IMR-90 (cell line): ENCODE data around the gene OVCA2.

Experiments
- CEBPB ChIP-seq: IDR thresholded peaks from 2 replicates; pipeline ENCODE4 v1.6.1; 2012; ENCODE audit warnings: low read depth, low read length, improper control_type of control experiment
- FOS ChIP-seq: fragments of 150-350 bp; IDR thresholded peaks from 2 replicates; pipeline ENCODE4 v1.6.1; 2016; ENCODE audit warnings: low read depth, low read length
- MAFK ChIP-seq: IDR thresholded peaks from 2 replicates; pipeline ENCODE4 v1.6.1; 2012; ENCODE audit warnings: low read depth, low read length, improper control_type of control experiment
- MAZ ChIP-seq: IDR thresholded peaks from 2 replicates; pipeline ENCODE4 v1.6.1; 2012; ENCODE audit warnings: low read depth, mild to moderate bottlenecking, low read length, improper control_type of control experiment, moderate library complexity, borderline replicate concordance
- MXI1 ChIP-seq: IDR thresholded peaks from 2 replicates; pipeline ENCODE4 v1.6.1; 2012; ENCODE audit warnings: low read depth, mild to moderate bottlenecking, low read length, moderate library complexity, borderline replicate concordance
- NFE2L2 ChIP-seq: fragments of 150-350 bp; IDR thresholded peaks from 2 replicates; pipeline ENCODE4 v1.6.1; 2016; ENCODE audit warnings: low read depth, mild to moderate bottlenecking, low read length
- POLR2A ChIP-seq: IDR thresholded peaks from 2 replicates; pipeline ENCODE4 v1.6.1; 2012; ENCODE audit warnings: mild to moderate bottlenecking, low read depth, low read length
- RAD21 ChIP-seq: IDR thresholded peaks from 2 replicates; pipeline ENCODE4 v1.6.1; 2012; ENCODE audit warnings: low read length, improper control_type of control experiment
- RFX5 ChIP-seq: IDR thresholded peaks from 2 replicates; pipeline ENCODE4 v1.8.0; 2012; ENCODE audit warnings: low read depth, mild to moderate bottlenecking, low read length, moderate library complexity
- SMC3 ChIP-seq: fragments of 150-350 bp; IDR thresholded peaks from 2 replicates; pipeline ENCODE4 v1.6.1; 2016; ENCODE audit warnings: low read depth, mild to moderate bottlenecking, antibody characterized with exemption, low read length, moderate library complexity
- TF ChIP-seq, protein P1 (sequence below): conservative IDR thresholded peaks from 2 replicates; pipeline ENCODE4 v1.5.1; 2012; ENCODE audit warnings: mild to moderate bottlenecking, low read depth, low read length, improper control_type of control experiment
- TF ChIP-seq, protein P2 (sequence below): fragments of 150-350 bp; IDR thresholded peaks from 2 replicates; pipeline ENCODE4 v1.6.1; 2017; ENCODE audit warnings: mild to moderate bottlenecking, antibody characterized with exemption, low read length, low read depth
- TF ChIP-seq, protein P3 (sequence below): fragments of 150-350 bp; IDR thresholded peaks from 2 replicates; pipeline ENCODE4 v1.6.1; 2016; ENCODE audit warnings: low read depth, mild to moderate bottlenecking, low read length, moderate library complexity, borderline replicate concordance

DNA sequence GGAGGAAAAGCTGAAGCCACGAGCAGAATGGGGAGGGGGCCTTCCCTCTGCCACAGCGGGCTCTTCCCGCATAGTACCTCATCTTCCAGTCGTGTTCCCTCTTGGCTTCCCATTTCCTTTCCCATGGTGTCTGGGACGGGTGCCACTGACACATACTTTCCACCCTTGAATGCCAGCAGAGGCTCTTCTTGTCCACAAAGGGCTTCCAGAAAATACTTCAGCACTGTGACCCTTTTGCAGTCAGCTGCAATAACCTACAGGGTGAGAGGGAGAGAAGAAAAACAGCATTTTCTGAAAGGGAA, 43.8 kb downstream of the OVCA2 start:
- TF ChIP-seq POLR2A (no peak), SMC3 (no peak), MAFK (no peak), CEBPB (no peak), NFE2L2 (no peak), RFX5 (no peak), MXI1 (no peak), FOS (no peak), RAD21 (no peak), MAZ (no peak)
- TF ChIP-seq, protein P1, sequence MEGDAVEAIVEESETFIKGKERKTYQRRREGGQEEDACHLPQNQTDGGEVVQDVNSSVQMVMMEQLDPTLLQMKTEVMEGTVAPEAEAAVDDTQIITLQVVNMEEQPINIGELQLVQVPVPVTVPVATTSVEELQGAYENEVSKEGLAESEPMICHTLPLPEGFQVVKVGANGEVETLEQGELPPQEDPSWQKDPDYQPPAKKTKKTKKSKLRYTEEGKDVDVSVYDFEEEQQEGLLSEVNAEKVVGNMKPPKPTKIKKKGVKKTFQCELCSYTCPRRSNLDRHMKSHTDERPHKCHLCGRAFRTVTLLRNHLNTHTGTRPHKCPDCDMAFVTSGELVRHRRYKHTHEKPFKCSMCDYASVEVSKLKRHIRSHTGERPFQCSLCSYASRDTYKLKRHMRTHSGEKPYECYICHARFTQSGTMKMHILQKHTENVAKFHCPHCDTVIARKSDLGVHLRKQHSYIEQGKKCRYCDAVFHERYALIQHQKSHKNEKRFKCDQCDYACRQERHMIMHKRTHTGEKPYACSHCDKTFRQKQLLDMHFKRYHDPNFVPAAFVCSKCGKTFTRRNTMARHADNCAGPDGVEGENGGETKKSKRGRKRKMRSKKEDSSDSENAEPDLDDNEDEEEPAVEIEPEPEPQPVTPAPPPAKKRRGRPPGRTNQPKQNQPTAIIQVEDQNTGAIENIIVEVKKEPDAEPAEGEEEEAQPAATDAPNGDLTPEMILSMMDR: no peak
- TF ChIP-seq, protein P2, sequence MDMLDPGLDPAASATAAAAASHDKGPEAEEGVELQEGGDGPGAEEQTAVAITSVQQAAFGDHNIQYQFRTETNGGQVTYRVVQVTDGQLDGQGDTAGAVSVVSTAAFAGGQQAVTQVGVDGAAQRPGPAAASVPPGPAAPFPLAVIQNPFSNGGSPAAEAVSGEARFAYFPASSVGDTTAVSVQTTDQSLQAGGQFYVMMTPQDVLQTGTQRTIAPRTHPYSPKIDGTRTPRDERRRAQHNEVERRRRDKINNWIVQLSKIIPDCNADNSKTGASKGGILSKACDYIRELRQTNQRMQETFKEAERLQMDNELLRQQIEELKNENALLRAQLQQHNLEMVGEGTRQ: no peak
- TF ChIP-seq, protein P3, sequence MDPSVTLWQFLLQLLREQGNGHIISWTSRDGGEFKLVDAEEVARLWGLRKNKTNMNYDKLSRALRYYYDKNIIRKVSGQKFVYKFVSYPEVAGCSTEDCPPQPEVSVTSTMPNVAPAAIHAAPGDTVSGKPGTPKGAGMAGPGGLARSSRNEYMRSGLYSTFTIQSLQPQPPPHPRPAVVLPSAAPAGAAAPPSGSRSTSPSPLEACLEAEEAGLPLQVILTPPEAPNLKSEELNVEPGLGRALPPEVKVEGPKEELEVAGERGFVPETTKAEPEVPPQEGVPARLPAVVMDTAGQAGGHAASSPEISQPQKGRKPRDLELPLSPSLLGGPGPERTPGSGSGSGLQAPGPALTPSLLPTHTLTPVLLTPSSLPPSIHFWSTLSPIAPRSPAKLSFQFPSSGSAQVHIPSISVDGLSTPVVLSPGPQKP: no peak
